Stimulated activated CD8-positive, alpha-beta memory T cell treated with anti-CD3 and anti-CD28 coated beads, Interleukin-7, amount 100 ng/mL, for 24 hours (primary cell): ENCODE data around the gene ASTL.
A peak's percentile ranks its signal among the peaks of the same experiment; 100 is the strongest.
"Not testable (repeated sequence)": the region's sequence is repeated elsewhere in the genome, so short reads cannot be mapped to it uniquely, and the experiment has no call there.

Experiments
- DNase-seq: peaks from one replicate; pipeline ENCODE4 v3.0.0-alpha.2; 2020; ENCODE audit warnings: low read depth

The ASTL gene

DNA sequence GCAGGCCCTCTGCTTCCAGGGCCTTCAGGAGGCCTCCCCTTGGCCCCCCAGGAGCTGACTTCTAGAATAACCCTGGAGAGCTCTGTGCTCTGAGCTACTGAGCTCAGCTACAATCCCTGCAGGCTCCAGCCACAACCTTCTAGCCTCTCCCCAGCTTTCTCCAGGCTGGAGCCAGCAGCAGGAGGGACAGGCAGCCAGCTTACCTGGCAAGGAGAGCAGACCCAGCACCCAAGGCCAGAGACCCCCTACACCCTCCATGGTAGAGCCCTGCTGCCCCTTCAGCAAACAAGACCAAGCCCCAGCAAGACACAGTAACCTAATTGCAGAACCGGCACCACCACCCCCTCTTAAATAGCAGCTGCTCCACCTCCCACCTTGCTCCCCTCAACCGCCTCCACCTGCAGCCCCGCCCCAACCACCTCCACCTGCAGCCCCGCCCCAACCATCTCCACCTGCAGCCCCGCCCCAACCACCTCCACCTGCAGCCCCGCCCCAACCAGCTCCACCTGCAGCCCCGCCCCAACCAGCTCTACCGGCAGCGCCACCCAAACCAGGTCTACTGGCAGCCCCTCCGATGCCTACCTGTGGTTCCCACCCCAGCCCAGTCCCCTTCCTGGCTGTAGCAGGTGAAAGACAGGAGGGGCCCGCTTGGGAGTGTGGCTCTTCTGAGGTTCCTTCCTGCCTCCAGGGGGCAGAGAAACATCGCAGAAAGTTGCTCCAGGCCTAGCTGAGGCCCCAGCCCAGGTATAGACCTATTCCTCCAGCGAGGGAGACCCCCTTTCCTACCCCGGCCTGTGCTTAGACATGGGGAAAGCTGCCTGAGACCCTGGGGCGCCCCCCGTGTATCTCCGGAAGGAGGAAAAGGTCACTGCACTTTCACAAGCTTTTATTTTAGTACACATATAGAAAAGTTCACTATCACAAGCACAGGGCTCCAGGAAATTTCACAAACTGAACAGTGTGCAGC is at the start of gene ASTL:
Gene ASTL, minus strand, starts transcription at position 324 of the 967 bp plus-strand sequence. Its CDS starts 66 bp downstream, at position 258.
- no peak for DNase-seq

- no peak for DNase-seq
Measured at GRCh38 chr2:96186562-96186961, 48.3 kb upstream of the ASTL start.

GRCh38 chr2:96185516-96185915 is 47.2 kb upstream of the ASTL start:
- no peak for DNase-seq

DNA sequence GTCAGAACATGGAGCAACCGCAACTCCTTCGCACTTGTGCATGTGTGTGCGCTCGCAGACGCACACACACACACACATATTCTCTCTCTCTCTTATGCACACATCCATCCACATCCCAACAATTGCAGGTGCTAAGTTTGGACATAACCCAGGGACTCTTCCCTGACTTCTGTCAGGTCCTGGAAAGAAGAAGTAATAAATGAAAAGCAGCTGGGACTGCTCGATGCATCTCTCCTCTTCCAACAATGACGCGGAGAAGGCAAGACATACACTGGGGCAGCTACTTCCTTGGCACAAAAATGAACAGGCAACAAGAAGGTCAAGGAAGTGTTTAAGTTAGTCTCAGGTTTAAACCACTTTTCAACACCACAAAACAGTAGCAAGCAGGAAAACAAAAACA is 46.7 kb upstream of the ASTL start:
- DNase-seq: no peak

DNA sequence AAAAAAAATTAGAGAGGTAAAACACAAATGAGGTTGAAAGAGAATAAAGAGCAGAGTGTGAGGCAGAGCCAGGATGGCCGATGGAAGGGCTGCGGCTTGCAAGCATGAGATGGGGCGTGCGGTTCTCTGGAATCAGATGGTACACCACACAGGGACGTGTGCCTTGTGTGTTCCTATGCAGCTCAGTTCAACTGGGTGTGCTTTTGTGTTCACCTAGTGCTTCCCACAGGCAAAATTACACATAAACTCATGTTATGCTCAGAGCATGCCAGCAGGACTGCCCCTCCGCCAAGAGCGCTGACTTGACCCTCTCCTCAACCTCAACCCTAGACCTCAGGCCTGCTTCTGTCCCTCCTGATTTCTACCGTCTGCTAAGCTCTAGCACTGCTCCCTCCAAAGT is 45.9 kb upstream of the ASTL start:
- no peak for DNase-seq

GRCh38 chr2:96181529-96181928 is 43.2 kb upstream of the ASTL start:
- DNase-seq: no peak

GRCh38 chr2:96180521-96180920 is 42.2 kb upstream of the ASTL start:
- DNase-seq: no peak

DNA sequence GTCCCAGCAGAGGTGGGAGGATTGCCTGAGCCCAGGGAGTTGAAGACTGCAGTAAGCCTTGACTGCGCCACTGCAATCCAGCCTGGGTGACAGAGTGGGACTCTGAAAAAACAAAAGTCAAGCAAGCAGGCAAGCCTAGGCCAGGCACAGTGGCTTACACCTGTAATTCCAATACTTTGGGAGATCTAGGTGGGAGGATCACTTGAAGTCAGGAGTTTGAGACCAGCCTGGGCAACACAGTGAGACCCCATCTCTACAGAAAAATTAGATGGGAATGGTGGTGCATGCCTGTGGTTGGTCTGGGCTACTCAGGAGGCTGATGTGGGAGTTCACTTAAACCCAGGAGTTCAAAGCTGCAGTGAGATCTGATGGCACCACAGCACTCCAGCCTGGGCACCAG is 41.7 kb upstream of the ASTL start:
- DNase-seq: no peak

- no peak for DNase-seq
Measured at GRCh38 chr2:96176661-96177060, 38.4 kb upstream of the ASTL start.

GRCh38 chr2:96175951-96176350 is 37.6 kb upstream of the ASTL start:
- DNase-seq: no peak

DNA sequence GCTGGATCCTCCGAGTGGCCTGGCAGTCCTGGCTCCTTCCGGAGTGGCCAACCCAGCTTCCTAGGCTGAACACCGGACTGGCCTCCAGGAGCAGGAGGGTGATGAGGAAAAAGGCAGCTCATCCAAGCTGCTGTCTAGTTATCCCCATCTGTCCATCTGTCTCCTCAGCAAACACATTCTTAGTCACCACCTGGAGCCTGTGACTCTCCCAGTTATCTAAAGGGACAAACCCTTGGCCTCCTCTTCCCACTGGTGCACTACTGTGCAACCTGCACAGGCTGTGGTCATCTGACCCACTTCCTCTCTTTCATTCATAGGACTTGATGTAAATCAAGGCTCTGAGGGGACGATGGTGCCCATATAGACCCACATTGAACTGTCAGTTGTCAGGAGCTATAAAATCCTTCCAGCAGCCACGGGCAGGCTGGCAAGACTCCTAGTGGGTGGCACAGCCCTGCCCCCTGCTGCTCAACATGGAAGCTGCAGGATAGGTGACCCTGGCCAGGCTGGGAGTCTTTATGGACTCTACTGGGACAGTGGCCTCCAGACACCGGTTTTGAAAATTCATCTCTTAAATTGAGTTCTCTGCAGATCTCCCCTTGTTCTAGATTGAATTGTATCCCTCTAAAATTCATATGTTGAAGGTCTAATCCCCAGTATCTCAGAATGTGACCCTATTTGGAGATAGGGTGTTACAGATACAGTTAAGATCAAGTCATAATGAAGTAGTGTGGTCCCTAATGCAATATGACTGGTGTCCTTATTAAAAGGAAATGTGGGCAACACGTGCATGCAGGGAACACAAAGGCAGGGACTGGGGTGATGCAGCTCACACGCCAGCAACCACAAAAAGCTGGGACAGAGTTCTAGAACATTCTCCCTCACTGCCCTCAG is 36.2 kb upstream of the ASTL start:
- peak; percentile 67 for DNase-seq

GRCh38 chr2:96171831-96172230 is 33.5 kb upstream of the ASTL start:
- DNase-seq: no peak

GRCh38 chr2:96170626-96171025 is 32.3 kb upstream of the ASTL start:
- no peak for DNase-seq

DNA sequence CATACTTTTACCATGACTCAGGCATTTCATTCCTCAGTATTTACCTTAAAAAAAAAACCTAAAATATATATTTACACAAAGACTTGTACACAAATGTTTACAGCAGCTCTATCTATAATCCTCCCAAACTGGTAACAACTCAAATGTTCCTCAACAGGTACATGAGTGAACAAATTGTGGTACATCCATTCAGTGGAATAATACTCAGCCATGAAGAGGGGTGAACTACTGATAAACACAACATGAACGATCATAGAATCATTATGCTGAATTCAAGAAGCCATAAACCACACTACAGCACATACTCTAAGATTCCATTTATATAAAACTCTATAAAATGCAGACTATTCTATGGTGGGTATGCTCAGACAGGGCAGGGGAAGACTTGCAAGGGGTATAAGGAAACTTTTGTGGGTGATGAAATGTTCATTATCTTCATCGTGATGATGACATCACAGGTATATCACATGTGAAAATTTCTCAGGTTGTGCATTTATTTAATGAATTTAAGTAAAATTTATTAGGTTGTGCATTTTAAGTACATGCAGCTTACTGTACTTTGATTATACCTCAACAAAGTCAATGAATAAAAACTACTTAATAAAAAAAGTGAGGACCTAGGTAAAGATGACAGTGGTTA is 31.7 kb upstream of the ASTL start:
- no peak for DNase-seq

DNA sequence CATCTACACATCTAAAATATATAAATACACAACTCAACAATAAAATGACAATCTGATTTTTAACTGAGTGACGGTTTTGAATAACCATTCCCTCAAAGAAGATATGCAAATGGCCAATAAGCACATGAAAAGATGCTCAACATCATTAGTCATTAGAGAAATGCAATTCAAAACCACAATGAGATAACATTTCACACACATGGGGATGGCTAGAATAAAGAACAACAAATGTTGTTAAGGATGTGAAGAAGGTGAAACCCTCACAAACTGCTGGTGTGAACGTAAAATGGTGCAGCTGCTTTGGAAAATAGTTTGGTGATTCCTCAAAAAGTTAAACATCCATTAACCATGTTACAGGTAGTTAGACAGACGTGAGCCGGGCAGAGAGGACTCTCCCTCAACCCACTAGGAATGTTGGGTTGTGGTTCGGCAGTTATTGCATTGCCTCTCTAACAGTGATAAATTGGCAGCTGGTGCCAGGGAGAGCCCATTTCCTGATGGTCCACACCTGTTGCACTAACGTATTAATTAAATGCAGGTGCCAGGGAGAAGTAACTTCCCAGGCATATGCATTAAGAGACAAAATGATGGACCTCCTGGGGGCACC is 29.2 kb upstream of the ASTL start:
- DNase-seq: no peak

GRCh38 chr2:96164459-96165184 is 26.3 kb upstream of the ASTL start:
- no peak for DNase-seq

- peak; percentile 71 for DNase-seq
Measured at GRCh38 chr2:96163768-96164429, 25.6 kb upstream of the ASTL start.

DNA sequence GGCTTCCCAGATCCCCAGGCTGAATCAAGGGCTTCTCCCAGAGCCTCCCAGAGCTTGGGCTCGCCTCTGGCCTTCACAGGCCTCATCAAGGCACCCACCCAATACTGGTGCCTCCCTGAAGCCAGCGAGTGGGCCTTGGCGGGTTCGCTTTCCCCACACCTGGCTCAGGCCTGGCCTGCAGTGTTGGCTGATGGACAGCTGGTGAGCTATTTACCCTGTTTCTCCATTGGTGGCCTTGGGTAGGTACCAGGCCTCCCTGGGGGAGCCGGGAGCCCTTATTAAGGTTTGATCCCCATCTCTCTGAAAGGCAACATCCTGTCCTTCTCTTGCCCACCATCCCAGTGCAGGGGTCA is 25.1 kb upstream of the ASTL start:
- DNase-seq: no peak

DNA sequence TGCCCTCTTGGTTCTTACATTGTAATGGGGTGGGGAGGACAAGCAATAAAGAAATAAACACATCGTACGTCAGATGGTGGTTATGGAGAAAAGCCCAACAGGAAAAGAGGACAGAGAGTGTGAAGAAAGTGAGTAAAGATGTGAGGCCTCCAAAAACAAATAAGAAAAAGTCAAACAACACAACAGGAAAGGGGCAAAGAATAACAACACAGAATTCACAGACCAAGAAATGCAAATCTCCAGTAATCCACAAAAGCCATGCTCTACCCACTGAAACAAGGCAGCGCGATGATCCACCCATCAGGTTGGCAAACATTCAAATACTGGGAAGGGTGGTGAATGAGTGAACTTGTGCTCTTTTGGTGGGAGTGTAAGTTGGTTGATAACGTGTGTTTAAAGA is 23.6 kb upstream of the ASTL start:
- DNase-seq: no peak

DNA sequence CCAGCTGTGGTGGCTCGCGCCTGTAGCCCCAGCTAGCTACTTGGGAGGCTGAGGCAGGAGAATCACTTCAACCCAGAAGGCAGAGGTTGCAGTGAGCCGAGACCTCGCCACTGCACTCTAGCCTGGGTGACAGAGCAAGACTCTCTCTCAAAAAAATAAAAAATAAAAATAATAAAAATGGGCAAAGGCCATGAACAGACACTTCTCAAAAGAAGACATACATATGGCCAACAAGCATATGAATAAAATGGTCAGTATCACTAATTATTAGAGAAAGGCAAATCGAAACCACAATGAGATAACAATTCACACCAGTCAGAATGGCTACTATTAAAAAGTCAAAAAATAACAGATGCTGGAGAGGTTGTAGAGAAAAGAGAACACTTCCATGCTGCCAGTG is 22.1 kb upstream of the ASTL start:
- not testable (repeated sequence) for DNase-seq
